Fibroblast of skin of left quadriceps (primary cell): ENCODE results near the gene SHANK2.

Experiments used
- DNase-seq, 2 experiments: peaks; one replicate each; pipeline ENCODE4 v3.0.0-alpha.2; 2013; ENCODE audit warnings: low read depth in 2 of 2

Gene SHANK2

DNA sequence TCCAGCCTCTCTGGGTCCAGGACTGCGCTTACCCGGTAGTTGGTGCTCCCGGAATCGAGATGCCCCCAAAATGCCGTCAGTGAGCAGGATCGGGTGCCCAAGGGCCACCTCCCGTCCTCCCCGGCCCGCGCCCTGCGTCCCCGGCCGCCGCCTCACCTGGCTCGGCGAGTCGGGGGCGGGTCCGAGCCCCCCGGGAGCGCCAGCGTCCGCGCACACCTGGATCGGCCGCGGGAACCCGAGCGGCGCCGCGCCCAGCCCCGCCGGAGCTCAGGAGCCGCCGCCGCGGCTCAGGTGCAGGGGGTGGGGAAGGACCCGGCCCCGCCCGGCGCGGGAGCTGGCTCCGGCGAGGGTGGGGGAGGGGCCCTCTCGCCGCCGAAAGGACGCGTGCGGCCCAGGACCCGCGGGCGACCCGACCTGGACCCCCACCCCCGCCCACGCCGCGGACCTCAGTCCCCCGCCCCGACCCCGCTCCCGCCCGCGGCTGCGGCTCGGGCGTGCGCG lies at the start of gene SHANK2:
Gene SHANK2, minus strand, starts transcription at position 309 of the 501 bp plus-strand sequence. CDS start 105,251 bp downstream, outside the sequence.
- DNase-seq = no peak

DNA sequence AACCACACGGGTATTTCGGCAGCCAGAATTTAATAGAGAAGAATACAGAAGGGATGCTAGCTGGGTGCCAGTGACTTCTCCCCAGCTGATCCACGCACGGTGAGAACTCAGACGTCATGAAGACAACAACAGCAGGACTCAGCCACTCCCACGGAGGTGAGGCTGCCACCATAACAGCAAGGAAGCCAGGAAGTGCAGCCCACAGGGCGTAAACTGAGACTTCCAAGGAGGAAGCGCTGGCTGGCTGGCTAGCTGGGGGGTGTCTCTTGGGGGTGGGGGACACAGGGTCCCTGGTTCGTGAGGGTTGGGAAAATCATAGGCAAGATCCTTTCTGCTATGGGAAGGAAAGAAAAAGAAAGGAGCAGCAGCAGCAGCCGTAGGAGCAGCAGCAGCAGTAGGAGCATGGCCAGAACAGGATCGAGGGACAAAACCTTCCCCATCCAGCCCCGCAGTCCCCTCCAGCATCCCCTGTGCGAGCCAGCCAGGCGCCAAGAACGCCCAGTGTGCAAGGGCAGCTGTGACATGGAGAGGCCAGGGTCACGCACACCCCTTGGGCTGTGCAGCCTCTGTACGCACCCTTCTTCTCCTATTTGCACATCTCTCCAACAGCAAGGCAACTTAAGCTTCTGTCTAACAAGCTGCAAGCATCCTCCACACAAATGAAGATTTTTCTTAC lies 49.6 kb upstream of the SHANK2 start:
- DNase-seq = no peak

DNA sequence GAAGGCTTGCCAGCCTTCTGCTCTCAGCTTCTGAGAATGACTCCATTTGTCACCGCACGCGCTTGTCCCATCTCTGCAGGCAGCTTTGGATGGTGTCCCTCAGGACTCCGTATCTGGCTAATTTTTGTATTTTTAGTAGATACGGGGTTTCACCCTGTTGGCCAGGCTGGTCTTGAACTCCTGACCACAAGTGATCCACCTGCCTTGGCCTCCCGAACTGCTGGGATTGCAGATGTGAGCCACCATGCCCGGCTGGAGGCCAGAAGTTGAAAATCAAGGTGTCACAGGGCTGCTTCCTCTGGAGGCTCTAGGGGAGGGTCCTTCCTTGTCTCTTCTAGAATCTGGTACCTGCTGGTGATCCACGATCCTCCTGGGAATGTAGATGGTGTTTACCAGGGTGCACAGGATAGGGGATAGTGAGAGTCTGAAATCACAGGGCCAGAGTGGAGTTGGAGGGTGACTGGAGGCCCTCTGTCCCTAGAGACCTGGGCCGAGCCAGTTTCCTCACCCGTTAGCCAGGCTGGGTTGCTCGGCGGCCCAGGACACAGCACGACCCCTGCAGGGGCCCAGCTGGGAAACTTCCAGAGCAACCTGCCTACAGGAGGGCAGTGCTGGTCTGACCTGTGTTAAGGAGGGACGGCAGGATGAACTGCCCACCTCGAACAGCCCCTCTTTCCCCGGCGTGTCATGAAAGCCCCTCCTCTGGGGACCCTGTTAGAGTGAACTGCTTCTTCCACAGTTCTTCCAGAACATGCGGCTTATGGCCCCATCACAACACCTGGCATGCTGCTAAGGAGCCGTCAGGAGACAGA lies 48.9 kb upstream of the SHANK2 start:
- DNase-seq = no peak

DNA sequence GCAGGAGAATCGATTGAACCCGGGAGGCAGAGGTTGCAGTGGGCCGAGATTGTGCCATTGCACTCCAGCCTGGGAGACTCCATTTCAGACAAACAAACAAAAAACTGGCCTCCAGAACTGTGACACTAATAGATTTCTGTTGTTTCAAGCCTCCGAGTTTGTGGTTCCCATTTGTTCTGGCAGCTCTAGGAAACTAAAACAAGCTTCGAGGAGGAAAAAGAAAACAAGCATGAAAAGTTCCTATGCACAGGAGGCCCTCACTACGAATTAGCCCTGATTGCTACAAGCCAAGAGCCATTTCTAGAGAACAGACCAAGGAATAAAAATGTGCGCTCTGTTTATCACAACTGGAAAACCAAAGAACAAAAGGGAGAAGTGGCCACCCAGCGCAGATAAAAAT lies 47.8 kb upstream of the SHANK2 start:
- no peak for DNase-seq

DNA sequence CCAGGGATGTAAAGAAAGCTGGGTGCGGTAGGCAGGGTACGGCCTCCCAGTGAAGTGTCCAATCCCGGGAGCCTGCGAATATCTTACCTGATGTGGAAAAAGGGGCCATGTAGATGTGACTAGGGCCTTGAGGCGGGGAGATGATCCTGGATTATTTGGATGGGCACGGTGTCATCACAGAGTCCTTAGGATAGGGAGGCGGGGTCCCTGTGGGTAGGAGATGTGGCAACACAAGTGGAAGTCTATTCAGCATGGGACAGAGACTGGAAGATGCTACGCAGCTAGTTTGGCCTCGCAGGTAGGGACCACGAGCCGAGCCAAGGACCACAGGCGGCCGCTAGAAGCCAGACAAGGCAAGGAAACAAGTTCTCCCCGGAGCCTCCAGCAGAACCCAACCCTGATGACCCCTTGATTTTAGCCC lies 46.4 kb upstream of the SHANK2 start:
- DNase-seq = no peak

DNA sequence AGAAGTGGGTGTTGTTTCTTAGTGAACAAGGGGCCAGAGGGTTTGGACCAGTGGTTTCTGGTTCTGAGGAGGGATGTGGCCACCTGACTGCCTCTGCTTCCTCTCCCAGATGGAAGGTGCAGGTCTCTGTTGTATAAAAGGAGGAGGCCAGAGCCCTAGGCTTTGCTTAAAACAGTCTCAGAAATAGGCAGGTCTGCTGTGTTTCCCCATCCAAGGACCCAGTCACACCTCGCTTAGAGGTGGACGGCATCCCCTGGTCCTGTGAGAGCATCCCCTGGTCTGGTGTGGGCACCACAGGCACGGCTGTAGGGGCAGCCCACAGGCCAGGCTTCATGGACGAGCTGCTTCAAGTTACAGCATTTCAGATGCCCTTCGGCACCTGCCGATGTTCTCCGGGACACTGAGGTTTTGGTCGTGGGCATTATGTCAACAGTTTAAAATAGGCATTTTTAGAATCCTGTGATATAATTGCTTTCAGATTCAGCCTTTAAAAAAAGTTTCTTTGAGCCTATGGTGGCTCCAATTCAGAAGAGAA lies 45.7 kb upstream of the SHANK2 start:
- DNase-seq = no peak

DNA sequence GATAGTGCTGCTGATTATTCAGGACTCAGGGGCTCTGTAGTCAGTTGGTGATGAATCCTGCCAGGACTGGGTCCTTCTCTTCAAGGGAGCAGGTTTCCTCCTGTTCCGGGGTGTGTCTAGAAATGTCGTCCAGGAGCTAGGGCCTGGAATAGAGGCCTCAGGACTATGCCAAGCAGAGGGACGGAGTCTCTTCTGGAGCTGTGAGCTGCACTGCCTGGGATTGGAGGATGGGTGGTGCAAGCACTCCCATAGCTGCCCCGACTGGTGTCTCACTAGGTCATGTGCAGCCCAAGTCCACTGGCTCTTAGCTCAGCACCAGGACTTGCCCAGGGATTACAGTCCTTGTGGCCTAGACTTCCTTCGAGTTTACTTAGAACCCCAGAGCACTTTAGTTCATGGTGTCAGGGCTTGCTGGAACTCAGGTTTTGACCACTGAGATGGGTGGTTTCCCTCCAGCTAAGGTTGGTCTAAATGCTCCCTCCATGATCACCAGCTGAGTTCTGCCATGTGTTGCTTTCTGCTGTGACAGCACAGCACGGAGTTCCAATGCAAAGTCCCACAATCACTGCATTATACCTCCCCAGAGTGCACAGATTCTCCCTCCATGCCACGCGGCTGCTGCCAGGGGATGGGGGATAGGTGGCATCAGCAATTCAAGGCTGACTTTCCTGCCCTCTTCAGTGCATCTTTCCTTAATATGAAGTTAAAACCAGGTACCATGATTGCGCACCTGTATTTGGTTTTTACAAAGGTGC lies 42.6 kb upstream of the SHANK2 start:
- DNase-seq = no peak

DNA sequence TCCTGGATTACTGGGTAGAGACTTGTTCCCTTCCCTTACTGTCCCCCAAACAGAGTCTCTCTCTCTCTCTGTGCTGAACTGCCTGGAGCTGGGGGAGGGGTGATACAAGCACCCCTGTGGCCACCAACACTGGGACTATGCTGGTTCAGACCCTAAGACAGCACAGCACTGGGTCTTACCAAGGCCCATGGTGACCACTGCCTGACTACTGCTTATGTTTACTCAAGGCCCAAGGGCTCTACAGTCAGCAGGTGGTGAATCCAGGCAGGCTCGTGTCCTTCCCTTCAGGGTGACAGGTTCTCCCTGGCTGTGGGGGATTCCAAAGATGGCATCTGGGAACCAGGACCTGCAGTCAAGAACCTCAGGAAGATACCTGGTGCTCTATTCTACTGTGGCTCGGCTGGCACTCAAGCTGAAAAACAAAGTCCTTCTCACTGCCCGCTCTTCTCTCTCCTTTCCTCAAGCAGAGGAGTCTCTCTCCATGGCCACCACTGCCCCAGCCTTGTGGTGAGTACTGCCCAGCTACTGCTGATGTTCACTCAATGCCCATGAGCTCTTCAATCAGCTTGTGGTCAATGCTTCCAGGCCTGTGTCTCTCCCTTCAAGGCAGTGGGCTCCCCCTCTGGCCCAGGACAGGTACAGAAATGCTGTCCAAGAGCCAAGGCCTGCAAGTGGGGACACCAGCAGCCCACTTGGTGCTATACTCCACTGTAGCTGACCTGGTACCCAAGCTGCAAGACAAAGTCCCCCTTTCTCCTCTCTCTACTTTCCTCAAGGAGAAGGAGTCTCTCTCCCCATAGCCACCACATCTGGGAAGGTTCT lies 41.8 kb upstream of the SHANK2 start:
- no peak for DNase-seq

DNA sequence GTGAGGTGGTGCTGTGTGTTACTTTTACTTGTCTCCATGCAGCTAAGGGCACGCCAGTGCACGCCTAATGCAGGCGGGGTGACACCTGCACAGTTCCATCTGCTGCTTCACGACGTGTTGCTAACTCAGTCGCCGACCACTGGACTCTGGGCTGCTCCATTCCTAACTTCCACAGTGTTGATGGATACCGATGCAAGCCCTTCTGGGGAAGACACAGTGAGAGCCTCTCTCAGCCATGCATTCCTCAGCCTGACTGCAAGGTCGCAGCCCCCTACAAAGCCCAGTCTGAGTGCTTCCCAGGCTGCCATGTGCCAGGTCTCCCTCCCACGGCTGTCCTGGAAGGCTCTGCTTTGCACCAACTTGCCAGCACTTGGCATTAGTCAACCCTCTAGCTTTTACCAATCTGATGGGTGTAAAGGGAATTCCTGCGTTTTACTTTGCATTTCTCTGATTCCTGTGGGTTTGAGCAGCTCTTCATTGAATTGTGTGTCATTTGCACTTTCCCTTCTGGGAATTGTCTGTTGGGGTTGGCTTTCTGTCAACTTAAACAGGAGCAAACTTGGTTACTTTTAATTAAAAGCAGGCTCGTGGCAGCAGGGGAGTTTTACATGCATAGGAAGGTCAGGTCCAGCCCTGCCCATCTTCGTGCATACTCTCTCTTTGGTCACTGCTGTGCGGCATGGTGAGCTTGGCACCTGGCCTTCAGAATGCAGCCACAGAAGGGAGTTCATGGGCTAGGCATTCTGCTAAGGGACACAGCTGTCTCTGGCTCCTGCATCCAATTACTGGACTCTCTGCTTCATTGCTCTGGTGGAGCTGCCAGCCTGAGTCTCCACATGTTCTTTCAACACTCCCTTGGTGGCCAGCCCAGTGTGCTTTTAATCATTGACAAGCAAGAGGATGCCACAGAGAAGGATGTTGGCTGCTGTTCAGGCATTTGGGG lies 34.6 kb upstream of the SHANK2 start:
- DNase-seq = peak; percentile 94 to 95

DNA sequence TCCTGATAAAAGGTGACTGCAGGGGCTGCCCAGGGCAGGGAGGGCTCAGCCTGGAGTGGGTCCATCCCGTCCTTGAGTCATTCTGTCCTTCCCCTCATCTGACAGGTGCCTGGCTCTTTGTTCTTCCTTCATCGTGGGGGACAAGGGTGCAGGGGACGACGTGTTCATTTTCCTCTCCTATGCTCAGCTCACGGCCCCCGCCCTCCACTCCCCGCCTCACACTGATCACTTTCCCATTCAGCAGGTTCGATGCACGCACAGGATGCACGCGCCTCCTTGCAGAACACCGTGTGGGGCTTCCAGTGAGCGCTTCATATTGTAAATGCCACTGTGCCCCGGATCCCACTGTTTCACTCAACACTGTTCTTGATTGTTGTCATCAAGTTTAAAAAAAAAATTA lies 32.7 kb upstream of the SHANK2 start:
- no peak for DNase-seq

DNA sequence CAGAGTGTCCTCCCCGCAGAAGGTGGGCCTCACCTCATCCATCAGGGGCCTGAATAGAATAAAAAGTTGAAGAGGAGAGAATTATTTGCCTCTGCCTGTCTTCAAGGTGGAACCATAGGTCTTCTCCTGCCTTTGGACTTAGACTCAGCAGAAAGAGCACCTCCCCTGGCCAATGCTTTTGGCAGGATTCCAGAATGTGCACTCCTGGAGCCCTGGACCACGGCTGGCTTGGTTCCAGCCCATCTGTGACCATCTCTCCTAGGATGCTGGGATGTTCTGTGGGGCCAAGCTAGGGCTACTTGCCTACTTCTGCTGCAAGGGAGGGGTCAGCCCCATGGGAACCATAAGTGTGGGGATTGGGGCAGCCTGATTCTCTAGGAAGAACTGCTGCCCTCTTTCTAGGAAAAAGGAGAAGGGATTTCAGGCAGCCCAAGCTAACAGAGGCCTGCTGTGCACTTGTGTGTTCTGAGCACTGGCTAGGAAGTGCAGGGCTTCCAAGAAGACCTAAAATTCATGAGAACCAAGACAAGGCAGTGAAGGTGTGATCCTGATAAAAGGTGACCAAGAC lies 32.2 kb upstream of the SHANK2 start:
- no peak for DNase-seq

DNA sequence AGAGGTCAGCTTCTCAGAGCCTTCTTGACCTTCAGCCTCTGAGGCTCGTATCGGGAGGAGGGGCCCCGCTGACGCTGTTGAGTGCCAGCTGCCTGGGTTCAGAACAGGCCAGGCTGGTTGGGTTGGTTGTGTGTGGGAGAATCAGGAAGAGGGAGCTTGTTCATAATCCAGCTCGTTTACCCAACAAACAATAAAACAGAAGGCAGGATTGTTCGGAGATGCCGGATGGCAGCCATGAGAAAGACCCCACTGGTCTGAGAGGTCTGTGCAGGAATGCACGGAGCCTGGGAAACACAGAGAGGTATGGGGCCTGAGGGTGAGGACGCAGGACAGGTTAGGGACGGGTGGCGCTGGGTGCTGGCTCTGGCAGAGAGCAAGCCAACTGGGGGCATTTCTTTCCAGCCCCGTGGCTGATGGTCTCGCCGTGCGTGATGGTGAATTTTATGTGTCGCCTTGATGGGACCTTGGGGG lies 31.6 kb upstream of the SHANK2 start:
- no peak for DNase-seq

DNA sequence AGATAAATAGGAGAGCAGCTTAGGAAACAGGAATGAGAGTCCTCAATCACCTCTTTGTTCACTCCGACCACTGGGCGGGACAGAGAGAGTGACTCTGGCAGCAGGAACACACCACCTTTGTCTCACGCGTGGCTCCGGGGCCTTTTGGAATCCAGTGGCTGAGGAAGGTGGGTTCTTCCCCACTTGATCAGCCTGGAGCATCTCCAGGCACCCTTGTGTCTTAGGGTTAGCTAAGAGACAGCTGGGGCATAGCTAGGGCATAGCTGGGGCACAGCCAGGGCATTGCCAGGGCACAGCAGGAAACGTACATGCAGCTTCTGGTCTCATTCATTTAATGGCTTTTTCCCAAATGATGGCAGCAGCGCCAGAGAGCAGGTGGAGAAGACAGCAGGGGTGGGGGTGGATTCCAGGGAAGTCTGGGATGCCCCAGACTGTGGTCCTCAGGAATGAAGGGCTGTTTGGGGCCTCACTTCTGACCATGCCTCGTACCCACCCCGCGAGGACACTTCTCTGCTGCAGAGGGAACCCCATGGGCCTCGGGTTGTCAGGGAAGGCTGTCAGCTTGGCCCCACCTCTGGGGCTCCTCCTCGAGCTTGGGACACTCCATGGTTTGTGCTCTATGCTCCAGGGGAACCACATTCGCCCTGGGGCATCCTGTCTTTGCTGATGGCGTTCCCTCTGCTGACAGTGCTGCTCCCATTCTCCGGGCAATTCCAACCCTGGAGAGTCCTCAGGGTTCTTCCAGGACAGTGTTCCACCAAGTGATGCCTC lies 30.4 kb upstream of the SHANK2 start:
- DNase-seq = no peak

DNA sequence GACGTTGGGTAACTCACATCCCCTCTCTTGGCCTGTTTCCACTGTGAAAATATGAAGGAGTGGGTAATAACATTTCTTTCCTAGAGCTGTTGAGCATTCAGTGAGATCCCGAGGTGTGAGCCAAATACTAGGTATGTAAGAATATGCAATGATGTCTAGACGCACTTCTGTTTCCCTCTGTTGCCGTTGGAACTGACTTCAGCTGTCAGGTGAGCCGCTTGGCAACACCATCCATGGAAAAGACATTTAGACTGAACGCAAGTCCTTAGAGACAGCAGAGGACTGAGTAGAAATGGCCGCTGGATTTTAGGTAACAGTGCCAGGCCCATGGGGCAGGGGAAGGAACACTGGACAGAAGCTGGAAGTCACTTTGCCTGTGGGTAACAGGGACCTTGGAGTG lies 29.5 kb upstream of the SHANK2 start:
- DNase-seq = no peak

DNA sequence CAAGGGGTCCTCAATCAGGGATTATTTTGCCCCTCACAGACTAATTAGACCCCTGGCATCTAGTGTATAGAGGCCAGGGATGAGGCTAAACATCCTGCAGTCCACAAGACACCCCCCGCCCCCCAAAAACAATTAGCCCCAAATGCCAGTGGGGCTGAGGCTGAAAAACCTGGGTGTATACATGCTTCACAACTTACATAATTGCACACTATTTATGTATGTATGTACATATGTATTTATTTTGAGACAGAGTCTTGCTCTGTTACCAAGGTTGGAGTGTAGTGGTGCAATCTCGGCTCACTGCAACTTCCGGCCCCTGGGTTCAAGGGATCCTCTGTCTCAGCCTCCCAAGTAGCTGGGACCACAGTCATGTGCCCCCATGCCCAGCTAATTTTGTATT lies 28.8 kb upstream of the SHANK2 start:
- DNase-seq = no peak

DNA sequence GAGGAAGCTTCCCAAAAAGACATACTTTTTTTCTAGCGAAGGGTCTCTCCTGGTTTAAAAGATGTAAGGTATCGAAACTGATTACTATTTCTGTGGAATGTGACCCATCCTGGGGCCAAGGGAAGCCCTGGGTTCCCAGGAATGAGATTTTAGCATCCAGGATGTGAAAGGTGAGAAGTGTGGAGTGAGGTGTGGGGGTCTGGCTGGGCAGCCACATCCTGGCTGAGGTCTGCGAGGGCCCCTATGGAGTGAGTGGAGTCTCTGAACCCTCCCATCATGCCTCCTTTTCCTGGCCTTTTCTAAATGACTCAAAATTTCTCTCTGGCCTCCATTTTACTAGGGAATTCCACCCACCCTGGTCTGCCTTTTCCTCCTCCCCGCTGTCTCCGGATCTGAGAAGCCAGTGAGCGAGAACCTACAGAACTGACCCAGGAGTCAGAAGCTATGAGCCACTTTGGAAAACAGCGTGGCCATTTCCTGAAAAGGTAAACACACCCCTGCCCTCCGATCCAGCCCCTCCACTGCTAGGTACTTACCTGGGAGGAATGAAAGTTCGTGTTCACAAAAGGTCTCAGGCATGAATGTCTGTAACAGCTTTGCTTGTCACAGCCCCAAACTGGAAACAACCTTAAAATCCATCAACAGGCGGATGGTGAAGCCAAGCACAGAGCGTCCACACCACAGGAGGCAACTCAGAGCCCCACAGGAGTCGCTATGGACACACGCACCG lies 27.7 kb upstream of the SHANK2 start:
- no peak for DNase-seq

DNA sequence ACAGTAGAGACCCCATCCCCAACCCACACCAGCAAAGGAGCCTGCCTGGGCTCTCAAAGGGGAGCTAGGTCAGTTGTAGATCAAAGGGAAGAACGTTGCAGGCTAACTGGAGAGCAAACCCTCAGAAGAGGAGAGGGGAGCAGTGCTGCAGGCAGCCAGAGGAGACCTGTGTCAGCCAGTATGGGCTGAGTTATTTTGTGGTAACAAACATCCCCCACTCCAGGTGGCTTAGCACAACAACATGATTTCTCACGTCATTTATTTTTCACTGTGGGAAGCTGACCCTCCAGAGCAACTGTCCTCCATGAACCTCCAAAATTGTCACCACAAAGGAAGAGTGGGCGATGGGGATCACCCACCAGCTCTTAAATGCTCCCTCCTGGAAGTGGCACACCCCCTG lies 19.8 kb upstream of the SHANK2 start:
- DNase-seq = no peak
